ENCODE measurements around the gene IFFO2. TPM values are rescaled to one million over a fixed set of nuclear protein-coding genes. Genes with fewer than 3 reads are reported as not detected.

Gene IFFO2
- total and polyA plus RNA-seq, 2 donors (not counting 3 experiments of a cell fraction or from before 2014, with no cell fraction given), result 31.1 to 31.3 TPM

DNA sequence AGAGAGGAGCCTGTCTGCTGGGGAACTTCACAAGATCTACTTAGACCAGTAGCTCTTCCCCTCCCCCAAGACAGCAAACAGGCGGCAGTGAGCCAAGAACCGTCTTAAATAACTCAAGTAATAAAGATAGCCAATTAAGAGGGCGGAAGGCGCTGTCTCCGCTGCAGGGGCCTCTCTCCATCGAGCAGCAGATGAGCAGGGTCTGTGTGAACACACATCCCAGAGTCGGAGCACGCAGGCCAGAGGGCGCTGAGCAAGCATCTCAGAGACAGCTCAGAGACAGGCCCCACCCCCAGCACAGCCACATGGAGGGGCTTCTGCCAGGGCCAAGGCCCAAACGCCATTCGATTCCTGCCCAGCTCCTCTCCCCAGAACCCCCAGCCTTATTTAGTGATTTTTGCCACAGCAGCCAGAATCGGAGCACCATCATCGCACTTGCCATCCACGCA is 11.1 kb downstream of the IFFO2 start:
- Histone ChIP-seq H3K27ac (ENCODE audit: insufficient read depth, low read depth, low read length) (no peak overlapping the region), H3K9me3 (replicated peaks; ENCODE audit: control insufficient read depth, insufficient read depth, low read length) (no peaks in the 10 kb centered on the region), H4K20me1 (replicated peaks; ENCODE audit: control insufficient read depth, extremely low read depth, insufficient read depth, low read length) (no peaks in the 10 kb centered on the region), H2AFZ (ENCODE audit: low read depth, low read length) (no peak overlapping the region), H3K79me2 (ENCODE audit: control insufficient read depth, insufficient read depth, low read length) (peaks cover 96% of the 10 kb centered on the region), H3K9ac (replicated peaks; ENCODE audit: extremely low read depth, insufficient read depth, low read length) (no peak overlapping the region), H3K27me3 (ENCODE audit: control insufficient read depth in 2 of 2, insufficient read depth in 2 of 2, low read length in 2 of 2) (no peaks in the 10 kb centered on the region), H3K36me3 (ENCODE audit: control insufficient read depth in 2 of 2, extremely low read depth in 1 of 2, insufficient read depth in 2 of 2, low read length in 2 of 2) (no peaks in the 10 kb centered on the region), H3K4me2 (ENCODE audit: insufficient read depth, low read length) (no peak overlapping the region), H3K4me3 (replicated peaks in 1 of 3; ENCODE audit: insufficient read depth in 1 of 3, low read depth in 1 of 3, low read length in 3 of 3) (no peak overlapping the region), H3K9me1 (replicated peaks; ENCODE audit: control insufficient read depth, extremely low read depth, insufficient read depth, low read length) (no peaks in the 10 kb centered on the region), H3K4me1 (ENCODE audit: control insufficient read depth, extremely low read depth, insufficient read depth, low read length) (peaks cover 46% of the 10 kb centered on the region)
- POLR2A ChIA-PET, result no interaction called here
- intact Hi-C loops (cut with micrococcal nuclease), result no loop called here
- FAIRE-seq (no peak), DNase-seq (ENCODE audit: low read depth, low spot score) (peak; percentile 40)
- CTCF ChIA-PET, result interaction anchor here (1.0 to 8.0 kb wide), 5 partner anchors 8 to 38 kb away, joined by 3 to 66 read pairs (median 20); partner anchors contain the start of gene IFFO2
- no TSS peak for BruUV-seq (replicated peaks)
- dilution Hi-C loops (cut with MboI; ENCODE audit: extremely low pct_ligation_motif_present, low sequenced_read_pairs), result no loop called here
- TF ChIP-seq EZH2 (IDR thresholded peaks at IDR 0.05; ENCODE audit: borderline replicate concordance, low read depth, low read length, severe bottlenecking), result no peak
- no peak for TF ChIP-seq FOS (IDR thresholded peaks at IDR 0.05; ENCODE audit: borderline replicate concordance, insufficient read depth, low read length)
- no peak for TF ChIP-seq MYC (IDR thresholded peaks at IDR 0.05; ENCODE audit: low read depth, low read length)
- TF ChIP-seq, protein P1, sequence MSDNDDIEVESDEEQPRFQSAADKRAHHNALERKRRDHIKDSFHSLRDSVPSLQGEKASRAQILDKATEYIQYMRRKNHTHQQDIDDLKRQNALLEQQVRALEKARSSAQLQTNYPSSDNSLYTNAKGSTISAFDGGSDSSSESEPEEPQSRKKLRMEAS (IDR thresholded peaks at IDR 0.05; ENCODE audit: insufficient read depth, insufficient read length), result no peak
- TF ChIP-seq, protein P2, sequence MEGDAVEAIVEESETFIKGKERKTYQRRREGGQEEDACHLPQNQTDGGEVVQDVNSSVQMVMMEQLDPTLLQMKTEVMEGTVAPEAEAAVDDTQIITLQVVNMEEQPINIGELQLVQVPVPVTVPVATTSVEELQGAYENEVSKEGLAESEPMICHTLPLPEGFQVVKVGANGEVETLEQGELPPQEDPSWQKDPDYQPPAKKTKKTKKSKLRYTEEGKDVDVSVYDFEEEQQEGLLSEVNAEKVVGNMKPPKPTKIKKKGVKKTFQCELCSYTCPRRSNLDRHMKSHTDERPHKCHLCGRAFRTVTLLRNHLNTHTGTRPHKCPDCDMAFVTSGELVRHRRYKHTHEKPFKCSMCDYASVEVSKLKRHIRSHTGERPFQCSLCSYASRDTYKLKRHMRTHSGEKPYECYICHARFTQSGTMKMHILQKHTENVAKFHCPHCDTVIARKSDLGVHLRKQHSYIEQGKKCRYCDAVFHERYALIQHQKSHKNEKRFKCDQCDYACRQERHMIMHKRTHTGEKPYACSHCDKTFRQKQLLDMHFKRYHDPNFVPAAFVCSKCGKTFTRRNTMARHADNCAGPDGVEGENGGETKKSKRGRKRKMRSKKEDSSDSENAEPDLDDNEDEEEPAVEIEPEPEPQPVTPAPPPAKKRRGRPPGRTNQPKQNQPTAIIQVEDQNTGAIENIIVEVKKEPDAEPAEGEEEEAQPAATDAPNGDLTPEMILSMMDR (IDR thresholded peaks at IDR 0.05; ENCODE audit: extremely low read depth in 1 of 2, insufficient read depth in 1 of 2, low read depth in 1 of 2, low read length in 2 of 2), result no peak
- no peak for TF ChIP-seq GATA2 (IDR thresholded peaks at IDR 0.05; ENCODE audit: insufficient read depth, insufficient read length, low read depth, low read length)
- no peak for TF ChIP-seq POLR2AphosphoS5 (IDR thresholded peaks at IDR 0.05; ENCODE audit: insufficient read depth, low read depth, low read length)
- TF ChIP-seq POLR2A (IDR thresholded peaks at IDR 0.05; ENCODE audit: low read depth, low read length), result no peak
- no peak for TF ChIP-seq JUN (IDR thresholded peaks at IDR 0.05; ENCODE audit: borderline replicate concordance, insufficient read depth, insufficient read length, low read depth)
